Neural progenitor cell (in vitro differentiated cells): Measurements from ENCODE around the gene TASP1. TPM values are rescaled to one million over a fixed set of nuclear protein-coding genes. Genes with fewer than 3 reads are reported as not detected.
"Not testable (repeated sequence)": the region's sequence is repeated elsewhere in the genome, so short reads cannot be mapped to it uniquely, and the experiment has no call there.

Source experiments
- DNase-seq: peaks from one replicate; pipeline ENCODE4 v3.0.0-alpha.2; 2016; ENCODE audit warnings: low spot score
- H2AFZ ChIP-seq: fragments of 200-600 bp; sonication (generic); replicated peaks from 2 replicates; pipeline ENCODE4 v1.6.1; 2016; ENCODE audit warnings: antibody characterized with exemption
- H3F3A ChIP-seq: fragments of 200-600 bp; sonication (generic); 2 replicates; pipeline ENCODE4 v1.6.1; 2016; ENCODE audit warnings: antibody characterized with exemption, low read depth
- H3K27ac ChIP-seq: fragments of 200-600 bp; sonication (generic); 2 replicates; pipeline ENCODE4 v1.5.1; 2016; ENCODE audit warnings: mild to moderate bottlenecking
- H3K27me3 ChIP-seq: fragments of 200-600 bp; sonication (generic); 2 replicates; pipeline ENCODE4 v1.6.1; 2016; ENCODE audit warnings: mild to moderate bottlenecking, moderate library complexity
- H3K36me3 ChIP-seq: fragments of 200-600 bp; sonication (generic); 2 replicates; pipeline ENCODE4 v1.5.1; 2016
- H3K4me1 ChIP-seq: fragments of 200-600 bp; sonication (generic); 2 replicates; pipeline ENCODE4 v1.6.1; 2016; ENCODE audit warnings: mixed run types
- H3K4me2 ChIP-seq: fragments of 200-600 bp; sonication (generic); 2 replicates; pipeline ENCODE4 v1.6.1; 2016
- H3K4me3 ChIP-seq: fragments of 200-600 bp; sonication (generic); 2 replicates; pipeline ENCODE4 v1.5.1; 2016
- H3K79me2 ChIP-seq: fragments of 200-600 bp; sonication (generic); 2 replicates; pipeline ENCODE4 v1.6.1; 2016; ENCODE audit warnings: low read depth
- H3K9ac ChIP-seq: fragments of 200-600 bp; sonication (generic); 2 replicates; pipeline ENCODE4 v1.6.1; 2016
- H3K9me3 ChIP-seq: fragments of 200-600 bp; sonication (generic); 2 replicates; pipeline ENCODE4 v1.5.1; 2016; ENCODE audit warnings: low read depth
- H4K20me1 ChIP-seq: fragments of 200-600 bp; sonication (generic); 2 replicates; pipeline ENCODE4 v1.6.1; 2016; ENCODE audit warnings: low read depth
- H3K27ac Mint-ChIP-seq: 3 replicates; pipeline ENCODE4 v1.8.0; 2021; ENCODE audit warnings: mixed read lengths
- H3K27me3 Mint-ChIP-seq: 2 replicates; pipeline ENCODE4 v1.8.0; 2022; ENCODE audit warnings: low read depth, mild to moderate bottlenecking, inconsistent platforms, moderate library complexity, mixed read lengths; ENCODE audit not compliant: insufficient read depth
- H3K36me3 Mint-ChIP-seq: 3 replicates; pipeline ENCODE4 v1.8.0; 2021; ENCODE audit warnings: mixed read lengths
- H3K4me1 Mint-ChIP-seq: 3 replicates; pipeline ENCODE4 v1.8.0; 2021; ENCODE audit warnings: mixed read lengths
- H3K4me3 Mint-ChIP-seq: 3 replicates; pipeline ENCODE4 v1.8.0; 2021; ENCODE audit warnings: mild to moderate bottlenecking, moderate library complexity, mixed read lengths
- H3K9me3 Mint-ChIP-seq: 3 replicates; pipeline ENCODE4 v1.8.0; 2020; ENCODE audit warnings: mixed read lengths
- CTCF ChIP-seq: fragments of 200-600 bp; sonication (generic); IDR thresholded peaks from 2 replicates; pipeline ENCODE4 v1.5.1; 2017; ENCODE audit warnings: antibody characterized with exemption, mild to moderate bottlenecking
- EZH2 ChIP-seq: fragments of 200-600 bp; sonication (generic); IDR thresholded peaks from 2 replicates; pipeline ENCODE4 v1.6.1; 2017; ENCODE audit warnings: antibody characterized with exemption, mild to moderate bottlenecking, moderate library complexity
- EZH2phosphoT487 ChIP-seq: fragments of 200-600 bp; sonication (generic); IDR thresholded peaks from 2 replicates; pipeline ENCODE4 v1.6.1; 2017; ENCODE audit warnings: antibody characterized with exemption
- total RNA-seq: library from RNA; depleted of rRNA; stranded (reverse); fragments of >200 nt; gene quantifications from 2 replicates; pipeline ENCODE4 v1.2.3, GENCODE V29; 2015; ENCODE audit warnings: low replicate concordance

The TASP1 gene
- total RNA-seq, 1 donor from 2014 or later = 9.6 TPM

DNA sequence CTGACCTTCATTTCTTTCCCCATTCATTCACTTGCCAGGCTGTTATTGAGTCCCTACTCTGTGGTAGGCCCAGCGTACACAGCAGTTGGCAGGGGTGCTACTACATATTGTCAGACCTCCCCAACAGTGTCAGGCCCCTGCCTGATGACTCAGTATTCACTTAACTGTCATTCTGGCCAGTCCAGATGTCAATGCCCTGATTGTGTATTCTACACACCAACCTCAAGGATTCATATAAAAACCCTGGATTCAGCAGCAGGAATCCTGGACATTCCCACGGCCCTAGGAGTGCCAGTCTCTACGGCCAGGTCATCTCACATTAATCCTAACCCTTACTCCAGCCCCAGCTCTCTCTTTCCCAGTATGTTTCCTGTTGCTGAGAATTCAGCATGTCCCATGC, 151.5 kb downstream of the TASP1 start:
- peaks cover 3% of the 10 kb centered on the region for H3F3A ChIP-seq
- Mint-ChIP-seq H3K9me3 (no peaks in the 10 kb centered on the region), H3K27ac (no peak overlapping the region), H3K4me1 (peaks cover 16% of the 10 kb centered on the region), H3K4me3 (no peak overlapping the region), H3K27me3 (no peaks in the 10 kb centered on the region), H3K36me3 (peaks cover 6% of the 10 kb centered on the region)
- H3K4me1 ChIP-seq = peaks cover 16% of the 10 kb centered on the region
- no peak overlapping the region for H3K4me2 ChIP-seq
- no peaks in the 10 kb centered on the region for H3K79me2 ChIP-seq
- H3K9me3 ChIP-seq = no peaks in the 10 kb centered on the region
- no peak overlapping the region for H3K4me3 ChIP-seq
- H3K27me3 ChIP-seq = no peaks in the 10 kb centered on the region
- DNase-seq = no peak
- no peaks in the 10 kb centered on the region for H4K20me1 ChIP-seq
- no peak overlapping the region for H3K9ac ChIP-seq
- no peak for TF ChIP-seq CTCF
- no peak for TF ChIP-seq EZH2phosphoT487
- TF ChIP-seq EZH2 = no peak
- H3K27ac ChIP-seq = no peak overlapping the region
- no peak overlapping the region for H2AFZ ChIP-seq
- H3K36me3 ChIP-seq = peaks cover 7% of the 10 kb centered on the region

GRCh38 chr20:13486694-13487093, 152.0 kb downstream of the TASP1 start:
- peaks cover 7% of the 10 kb centered on the region for H3K36me3 ChIP-seq
- no peaks in the 10 kb centered on the region for H3K9me3 ChIP-seq
- no peak overlapping the region for H3K9ac ChIP-seq
- H2AFZ ChIP-seq = no peak overlapping the region
- H3F3A ChIP-seq = no peaks in the 10 kb centered on the region
- H4K20me1 ChIP-seq = no peaks in the 10 kb centered on the region
- DNase-seq = no peak
- TF ChIP-seq EZH2 = no peak
- H3K4me3 ChIP-seq = no peak overlapping the region
- Mint-ChIP-seq H3K27ac (no peak overlapping the region), H3K36me3 (peaks cover 9% of the 10 kb centered on the region), H3K9me3 (no peaks in the 10 kb centered on the region), H3K27me3 (no peaks in the 10 kb centered on the region), H3K4me1 (peaks cover 11% of the 10 kb centered on the region), H3K4me3 (no peak overlapping the region)
- no peak overlapping the region for H3K27ac ChIP-seq
- H3K4me2 ChIP-seq = no peak overlapping the region
- no peaks in the 10 kb centered on the region for H3K27me3 ChIP-seq
- H3K79me2 ChIP-seq = no peaks in the 10 kb centered on the region
- H3K4me1 ChIP-seq = peaks cover 12% of the 10 kb centered on the region

DNA sequence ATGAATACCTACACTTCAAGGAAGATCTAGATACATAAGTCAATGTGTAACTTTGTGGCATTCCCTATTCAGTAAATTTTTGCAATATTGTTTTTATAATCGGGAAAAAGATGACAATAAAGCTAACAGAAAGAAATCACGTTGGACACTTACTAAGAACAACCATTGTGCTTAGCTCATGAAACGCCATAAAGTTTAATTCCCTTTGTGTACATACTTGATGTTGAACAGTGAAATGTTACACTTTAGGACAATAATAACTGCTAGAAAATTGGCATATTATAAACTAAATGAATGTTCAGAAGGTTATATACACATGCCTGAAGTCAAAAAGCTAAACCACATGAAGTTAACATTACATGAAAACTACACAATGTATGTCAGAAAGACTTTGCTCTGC, 153.2 kb downstream of the TASP1 start:
- peaks cover 7% of the 10 kb centered on the region for H3K36me3 ChIP-seq
- H3K9me3 ChIP-seq = no peaks in the 10 kb centered on the region
- H3K27me3 ChIP-seq = no peaks in the 10 kb centered on the region
- no peak overlapping the region for H3K27ac ChIP-seq
- H3K4me1 ChIP-seq = peaks cover under 1% of the 10 kb centered on the region
- Mint-ChIP-seq H3K9me3 (no peaks in the 10 kb centered on the region), H3K4me1 (no peaks in the 10 kb centered on the region), H3K4me3 (no peak overlapping the region), H3K27me3 (no peaks in the 10 kb centered on the region), H3K36me3 (peaks cover 17% of the 10 kb centered on the region), H3K27ac (no peak overlapping the region)
- TF ChIP-seq CTCF = no peak
- TF ChIP-seq EZH2 = no peak
- no peak for TF ChIP-seq EZH2phosphoT487
- H4K20me1 ChIP-seq = no peaks in the 10 kb centered on the region
- H2AFZ ChIP-seq = no peak overlapping the region
- H3K4me2 ChIP-seq = no peak overlapping the region
- no peak for DNase-seq
- H3K79me2 ChIP-seq = no peaks in the 10 kb centered on the region
- no peaks in the 10 kb centered on the region for H3F3A ChIP-seq
- H3K9ac ChIP-seq = no peak overlapping the region
- H3K4me3 ChIP-seq = no peak overlapping the region

DNA sequence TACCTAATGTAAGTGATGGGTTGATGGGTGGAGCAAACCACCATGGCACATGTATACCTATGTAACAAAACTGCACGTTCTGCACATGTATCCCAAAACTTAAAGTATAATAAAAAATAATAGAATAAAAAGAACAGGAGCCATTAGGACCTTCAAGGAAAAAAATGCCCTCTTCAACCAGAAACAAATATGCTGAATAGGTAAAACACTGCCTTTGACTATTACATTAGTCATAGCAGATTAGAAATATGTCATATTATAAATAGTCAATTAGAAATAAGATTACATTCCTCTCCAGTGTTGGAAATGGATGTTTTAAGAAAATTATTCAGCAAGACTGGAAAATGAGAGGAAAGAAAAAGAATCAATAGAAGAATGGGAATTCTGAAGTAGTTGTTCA, 153.7 kb downstream of the TASP1 start:
- not testable (repeated sequence) for H2AFZ ChIP-seq, H3K79me2 ChIP-seq, H3K4me3 ChIP-seq, H3K4me2 ChIP-seq, H4K20me1 ChIP-seq, H3K27me3 ChIP-seq, H3K4me1 Mint-ChIP-seq, H3K9me3 ChIP-seq, H3F3A ChIP-seq, H3K36me3 ChIP-seq, H3K27ac Mint-ChIP-seq, H3K4me3 Mint-ChIP-seq, H3K9me3 Mint-ChIP-seq, H3K27me3 Mint-ChIP-seq, H3K27ac ChIP-seq, H3K9ac ChIP-seq, DNase-seq, H3K4me1 ChIP-seq
- H3K36me3 Mint-ChIP-seq = peaks cover 20% of the 10 kb centered on the region

DNA sequence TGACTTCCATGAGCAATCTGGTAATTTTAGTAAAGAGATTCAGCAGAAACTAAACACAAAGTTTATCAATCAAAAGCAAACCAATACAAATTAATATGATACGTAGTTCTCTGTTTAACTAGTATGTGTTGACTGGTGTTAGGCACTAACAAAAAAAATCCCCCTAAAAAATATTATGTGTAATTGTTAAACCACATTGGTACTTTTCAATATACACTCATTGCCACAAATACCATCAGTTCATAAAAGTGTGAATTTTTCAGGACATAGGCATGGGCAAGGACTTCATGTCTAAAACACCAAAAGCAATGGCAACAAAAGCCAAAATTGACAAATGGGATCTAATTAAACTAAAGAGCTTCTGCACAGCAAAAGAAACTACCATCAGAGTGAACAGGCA, 155.3 kb downstream of the TASP1 start:
- not testable (repeated sequence) for H3K27ac ChIP-seq, H3F3A ChIP-seq, H3K4me1 ChIP-seq, H3K9me3 Mint-ChIP-seq, H4K20me1 ChIP-seq, H3K4me1 Mint-ChIP-seq, H3K79me2 ChIP-seq, H3K9me3 ChIP-seq, H3K27me3 Mint-ChIP-seq, H3K4me3 Mint-ChIP-seq, H3K27ac Mint-ChIP-seq, H3K4me2 ChIP-seq, H3K9ac ChIP-seq, H3K27me3 ChIP-seq, DNase-seq, H3K4me3 ChIP-seq, H3K36me3 ChIP-seq, H2AFZ ChIP-seq
- H3K36me3 Mint-ChIP-seq = peaks cover 22% of the 10 kb centered on the region
